Mesendoderm (in vitro differentiated cells): ENCODE data around the gene RHOV.
A peak's percentile ranks its signal among the peaks of the same experiment; 100 is the strongest.

Experiments
- DNase-seq: peaks from one replicate; pipeline ENCODE4 v3.0.0; 2013
- H2AK5ac ChIP-seq: 2 replicates; pipeline ENCODE4 v1.6.1; 2013; ENCODE audit warnings: low read length, inconsistent platforms
- H2BK120ac ChIP-seq: 2 replicates; pipeline ENCODE4 v1.6.1; 2013; ENCODE audit warnings: low read depth, mild to moderate bottlenecking, low read length, moderate library complexity, mixed read lengths
- H2BK15ac ChIP-seq: replicated peaks from 2 replicates; pipeline ENCODE4 v1.6.1; 2013; ENCODE audit warnings: low read depth, mild to moderate bottlenecking, moderate library complexity
- H2BK5ac ChIP-seq: 2 replicates; pipeline ENCODE4 v1.6.1; 2013; ENCODE audit warnings: low read length, inconsistent platforms
- H3K18ac ChIP-seq: 2 replicates; pipeline ENCODE4 v1.6.1; 2013; ENCODE audit warnings: mild to moderate bottlenecking, low read length, mixed read lengths
- H3K23ac ChIP-seq: one replicate; pipeline ENCODE4 v1.6.1; 2013; ENCODE audit warnings: low read length
- H3K27ac ChIP-seq: 2 replicates; pipeline ENCODE4 v1.5.1; 2013; ENCODE audit warnings: low read depth, mild to moderate bottlenecking, inconsistent platforms, low read length, moderate library complexity
- H3K27me3 ChIP-seq: 2 replicates; pipeline ENCODE4 v1.6.1; 2013; ENCODE audit warnings: low read length, control low read depth, mild to moderate bottlenecking, inconsistent platforms; ENCODE audit not compliant: insufficient read depth, poor library complexity
- H3K36me3 ChIP-seq: 2 replicates; pipeline ENCODE4 v1.6.1; 2013; ENCODE audit warnings: low read length, inconsistent platforms; ENCODE audit not compliant: control insufficient read depth, insufficient read depth
- H3K4ac ChIP-seq: one replicate; pipeline ENCODE4 v1.6.1; 2013; ENCODE audit warnings: low read depth, mild to moderate bottlenecking, low read length, moderate library complexity
- H3K4me1 ChIP-seq: 2 replicates; pipeline ENCODE4 v1.6.1; 2013; ENCODE audit warnings: low read depth, low read length, inconsistent platforms; ENCODE audit not compliant: control insufficient read depth
- H3K4me2 ChIP-seq: 2 replicates; pipeline ENCODE4 v1.6.1; 2013; ENCODE audit warnings: low read length
- H3K4me3 ChIP-seq: 2 replicates; pipeline ENCODE4 v1.5.1; 2013; ENCODE audit warnings: mild to moderate bottlenecking, low read length
- H3K56ac ChIP-seq: one replicate; pipeline ENCODE4 v1.6.1; 2013; ENCODE audit warnings: low read length
- H3K79me1 ChIP-seq: 2 replicates; pipeline ENCODE4 v1.6.1; 2013; ENCODE audit warnings: low read length, inconsistent platforms
- H3K79me2 ChIP-seq: 2 replicates; pipeline ENCODE4 v1.6.1; 2013; ENCODE audit warnings: mild to moderate bottlenecking, low read length; ENCODE audit not compliant: control insufficient read depth, insufficient read depth
- H3K9ac ChIP-seq: 2 replicates; pipeline ENCODE4 v1.6.1; 2013; ENCODE audit warnings: low read length, inconsistent platforms
- H4K5ac ChIP-seq: one replicate; pipeline ENCODE4 v1.6.1; 2013; ENCODE audit warnings: low read length
- H4K8ac ChIP-seq: one replicate; pipeline ENCODE4 v1.6.1; 2013; ENCODE audit warnings: low read depth, mild to moderate bottlenecking, control low read depth, low read length, moderate library complexity
- WGBS: extraction: QIAGEN DNeasy Blood & Tissue Kit; methylation state at CpG from one replicate; pipeline ENCODE4 v1.1.7; 2013; ENCODE audit warnings: low lambda C conversion rate, missing lambda C conversion rate; ENCODE audit not compliant: insufficient coverage; ENCODE audit errors: extremely low coverage; 5-methylcytosine and 5-hydroxymethylcytosine counted together

Gene RHOV

GRCh38 chr15:40918146-40918798 lies 44.2 kb upstream of the RHOV start:
- Histone ChIP-seq H3K4me2 (no peak overlapping the region), H3K79me2 (no peaks in the 10 kb centered on the region), H2BK120ac (no peak overlapping the region), H2AK5ac (no peak overlapping the region), H3K4me1 (no peaks in the 10 kb centered on the region), H3K4ac (no peak overlapping the region), H3K27ac (no peak overlapping the region), H3K79me1 (no peaks in the 10 kb centered on the region), H3K9ac (no peak overlapping the region), H4K8ac (no peak overlapping the region), H3K27me3 (peaks cover 13% of the 10 kb centered on the region), H2BK15ac (no peak overlapping the region), H3K4me3 (no peak overlapping the region), H2BK5ac (no peak overlapping the region), H3K18ac (no peak overlapping the region), H3K36me3 (no peaks in the 10 kb centered on the region), H3K23ac (no peak overlapping the region), H3K56ac (no peak overlapping the region), H4K5ac (no peak overlapping the region)
- whole genome bisulfite sequencing, result no CpG with 5 or more reads among the region's 15 CpGs
- no peak for DNase-seq

- Histone ChIP-seq H3K27ac (no peak overlapping the region), H3K79me2 (no peaks in the 10 kb centered on the region), H3K23ac (no peak overlapping the region), H3K36me3 (no peaks in the 10 kb centered on the region), H3K4me1 (no peaks in the 10 kb centered on the region), H3K4me3 (no peak overlapping the region), H2BK120ac (no peak overlapping the region), H2BK5ac (no peak overlapping the region), H2AK5ac (no peak overlapping the region), H3K4me2 (no peak overlapping the region), H3K79me1 (no peaks in the 10 kb centered on the region), H2BK15ac (no peak overlapping the region), H4K5ac (no peak overlapping the region), H4K8ac (no peak overlapping the region), H3K27me3 (peaks cover 10% of the 10 kb centered on the region), H3K9ac (no peak overlapping the region), H3K56ac (no peak overlapping the region), H3K18ac (no peak overlapping the region), H3K4ac (no peak overlapping the region)
- WGBS, result no CpG with 5 or more reads among the region's 11 CpGs
- DNase-seq, result no peak
Measured at GRCh38 chr15:40917585-40917984, 43.6 kb upstream of the RHOV start.

- no peak overlapping the region for H3K9ac ChIP-seq
- H2BK120ac ChIP-seq, result no peak overlapping the region
- no peak overlapping the region for H4K8ac ChIP-seq
- no peak overlapping the region for H2BK15ac ChIP-seq
- H2BK5ac ChIP-seq, result no peak overlapping the region
- no peak overlapping the region for H3K23ac ChIP-seq
- H3K79me2 ChIP-seq, result no peaks in the 10 kb centered on the region
- no peak overlapping the region for H3K4ac ChIP-seq
- no peak overlapping the region for H4K5ac ChIP-seq
- H3K27me3 ChIP-seq, result no peaks in the 10 kb centered on the region
- no peak overlapping the region for H3K27ac ChIP-seq
- no peak overlapping the region for H3K56ac ChIP-seq
- H2AK5ac ChIP-seq, result no peak overlapping the region
- H3K18ac ChIP-seq, result no peak overlapping the region
- no peaks in the 10 kb centered on the region for H3K4me1 ChIP-seq
- H3K36me3 ChIP-seq, result no peaks in the 10 kb centered on the region
- no peak overlapping the region for H3K4me2 ChIP-seq
- H3K4me3 ChIP-seq, result no peak overlapping the region
- DNase-seq, result no peak
- no CpG with 5 or more reads among the region's 6 CpGs for WGBS
- H3K79me1 ChIP-seq, result no peaks in the 10 kb centered on the region
Measured at GRCh38 chr15:40915679-40916078, 41.6 kb upstream of the RHOV start.

GRCh38 chr15:40915116-40915661 lies 41.2 kb upstream of the RHOV start:
- no peaks in the 10 kb centered on the region for H3K79me1 ChIP-seq
- no CpG with 5 or more reads among the region's 12 CpGs for WGBS

GRCh38 chr15:40914486-40914885 lies 40.5 kb upstream of the RHOV start:
- H3K4me2 ChIP-seq, result no peak overlapping the region
- H4K8ac ChIP-seq, result no peak overlapping the region
- no peak overlapping the region for H3K56ac ChIP-seq
- no peak overlapping the region for H3K23ac ChIP-seq
- no peak overlapping the region for H4K5ac ChIP-seq
- H3K4me3 ChIP-seq, result no peak overlapping the region
- no CpG with 5 or more reads among the region's 8 CpGs for WGBS
- no peaks in the 10 kb centered on the region for H3K36me3 ChIP-seq
- no peaks in the 10 kb centered on the region for H3K79me1 ChIP-seq
- no peaks in the 10 kb centered on the region for H3K27me3 ChIP-seq
- no peak overlapping the region for H3K27ac ChIP-seq
- H3K4ac ChIP-seq, result no peak overlapping the region
- H2BK120ac ChIP-seq, result no peak overlapping the region
- H3K79me2 ChIP-seq, result no peaks in the 10 kb centered on the region
- DNase-seq, result peak; percentile 57
- no peak overlapping the region for H3K9ac ChIP-seq
- H2BK15ac ChIP-seq, result no peak overlapping the region
- no peak overlapping the region for H2AK5ac ChIP-seq
- no peak overlapping the region for H2BK5ac ChIP-seq
- no peaks in the 10 kb centered on the region for H3K4me1 ChIP-seq
- H3K18ac ChIP-seq, result no peak overlapping the region

More at GRCh38 chr15:40915116-40915661, 41.2 kb upstream of the RHOV start:
- Histone ChIP-seq H3K23ac (no peak overlapping the region), H3K79me2 (no peaks in the 10 kb centered on the region), H2BK120ac (no peak overlapping the region), H3K56ac (no peak overlapping the region), H3K36me3 (no peaks in the 10 kb centered on the region), H4K8ac (no peak overlapping the region), H3K4ac (no peak overlapping the region), H3K4me2 (no peak overlapping the region), H3K27me3 (no peaks in the 10 kb centered on the region), H3K9ac (no peak overlapping the region), H2BK15ac (no peak overlapping the region), H3K27ac (no peak overlapping the region), H3K18ac (no peak overlapping the region), H3K4me1 (no peaks in the 10 kb centered on the region), H2BK5ac (no peak overlapping the region), H4K5ac (no peak overlapping the region), H3K4me3 (no peak overlapping the region), H2AK5ac (no peak overlapping the region)
- no peak for DNase-seq

- Histone ChIP-seq H2BK5ac (no peak overlapping the region), H3K4ac (no peak overlapping the region), H3K9ac (no peak overlapping the region), H2AK5ac (no peak overlapping the region), H3K18ac (no peak overlapping the region), H3K56ac (no peak overlapping the region), H3K23ac (no peak overlapping the region), H3K79me2 (no peaks in the 10 kb centered on the region), H3K27me3 (no peaks in the 10 kb centered on the region), H3K4me1 (no peaks in the 10 kb centered on the region), H4K5ac (no peak overlapping the region), H4K8ac (no peak overlapping the region), H3K36me3 (no peaks in the 10 kb centered on the region), H2BK15ac (no peak overlapping the region), H3K4me3 (no peak overlapping the region), H3K79me1 (no peaks in the 10 kb centered on the region), H3K27ac (no peak overlapping the region), H3K4me2 (no peak overlapping the region), H2BK120ac (no peak overlapping the region)
- DNase-seq, result no peak
- no CpG with 5 or more reads among the region's 12 CpGs for WGBS
Measured at GRCh38 chr15:40914013-40914412, 40.0 kb upstream of the RHOV start.
